HFFc6 (cell line): Measurements from ENCODE around the gene DARS2. TPM values are rescaled to one million over a fixed set of nuclear protein-coding genes. Genes with fewer than 3 reads are reported as not detected.
"Not testable (repeated sequence)": the region's sequence is repeated elsewhere in the genome, so short reads cannot be mapped to it uniquely, and the experiment has no call there.

Experiments used
- DNase-seq: peaks from one replicate; pipeline ENCODE4 v3.0.0-alpha.2; 2018
- H3K27ac Mint-ChIP-seq: 2 replicates; pipeline ENCODE4 v1.8.0; 2020; ENCODE audit warnings: mild to moderate bottlenecking, mixed read lengths
- H3K27me3 Mint-ChIP-seq: 2 replicates; pipeline ENCODE4 v1.8.0; 2021; ENCODE audit warnings: mild to moderate bottlenecking, moderate library complexity, mixed read lengths; ENCODE audit not compliant: insufficient read depth
- H3K36me3 Mint-ChIP-seq: 2 replicates; pipeline ENCODE4 v1.8.0; 2021; ENCODE audit warnings: low read depth, mixed read lengths
- H3K4me1 Mint-ChIP-seq: 2 replicates; pipeline ENCODE4 v1.8.0; 2020; ENCODE audit warnings: low read depth, mixed read lengths
- H3K4me3 Mint-ChIP-seq: 2 replicates; pipeline ENCODE4 v1.8.0; 2020; ENCODE audit warnings: mild to moderate bottlenecking, moderate library complexity, mixed read lengths
- H3K9me3 Mint-ChIP-seq: 2 replicates; pipeline ENCODE4 v1.8.0; 2020; ENCODE audit warnings: mild to moderate bottlenecking, mixed read lengths
- CTCF ChIP-seq: fragments of 200-600 bp; sonication (generic); IDR thresholded peaks from 2 replicates; pipeline ENCODE4 v1.5.0; 2021; ENCODE audit warnings: antibody characterized with exemption, mild to moderate bottlenecking
- total RNA-seq, 6 experiments: library from RNA; stranded (reverse); fragmentation: NEBNext Ultra II Directional; extraction: Animal tissue kit (Norgen Biotek cat#: 25700); gene quantifications; 2 replicates in 1 of 6; 3 replicates in 5 of 6; pipeline ENCODE4 v1.2.3, GENCODE V29; 2021

Gene DARS2
- total RNA-seq, 6 experiments from 2014 or later = 20.5 to 28.9 (median 26.1) TPM

GRCh38 chr1:173871091-173871490 lies 46.6 kb downstream of the DARS2 start:
- no peak for TF ChIP-seq CTCF
- Mint-ChIP-seq H3K27me3 (peaks cover 13% of the 10 kb centered on the region), H3K4me1 (peaks cover 36% of the 10 kb centered on the region), H3K36me3 (peaks cover 38% of the 10 kb centered on the region), H3K9me3 (peaks cover 18% of the 10 kb centered on the region), H3K27ac (no peak overlapping the region), H3K4me3 (no peak overlapping the region)
- DNase-seq = no peak

- no peak overlapping the region for H3K27ac Mint-ChIP-seq
- H3K36me3 Mint-ChIP-seq = peaks cover 34% of the 10 kb centered on the region
- no peak overlapping the region for H3K4me3 Mint-ChIP-seq
- peaks cover 14% of the 10 kb centered on the region for H3K9me3 Mint-ChIP-seq
- peaks cover 13% of the 10 kb centered on the region for H3K27me3 Mint-ChIP-seq
- H3K4me1 Mint-ChIP-seq = peaks cover 31% of the 10 kb centered on the region
- TF ChIP-seq CTCF = no peak
- no peak for DNase-seq
Measured at GRCh38 chr1:173871500-173871899, 47.0 kb downstream of the DARS2 start.

GRCh38 chr1:173876732-173877131 lies 52.3 kb downstream of the DARS2 start:
- Mint-ChIP-seq H3K36me3 (peaks cover 20% of the 10 kb centered on the region), H3K27ac (no peak overlapping the region), H3K4me3 (no peak overlapping the region), H3K27me3 (no peaks in the 10 kb centered on the region; the same call in 1 of the 2 replicates), H3K9me3 (no peaks in the 10 kb centered on the region), H3K4me1 (peaks cover 1% of the 10 kb centered on the region; the same call in 1 of the 2 replicates)
- no peak for TF ChIP-seq CTCF
- DNase-seq = no peak

- TF ChIP-seq CTCF = no peak
- no peaks in the 10 kb centered on the region; the same call in 1 of the 2 replicates for H3K27me3 Mint-ChIP-seq
- no peak for DNase-seq
- no peak overlapping the region for H3K4me3 Mint-ChIP-seq
- no peaks in the 10 kb centered on the region; the same call in 1 of the 2 replicates for H3K4me1 Mint-ChIP-seq
- H3K9me3 Mint-ChIP-seq = no peaks in the 10 kb centered on the region
- H3K27ac Mint-ChIP-seq = no peak overlapping the region
- H3K36me3 Mint-ChIP-seq = peaks cover 18% of the 10 kb centered on the region
Measured at GRCh38 chr1:173878251-173878650, 53.8 kb downstream of the DARS2 start.

GRCh38 chr1:173881117-173881516 lies 56.6 kb downstream of the DARS2 start:
- not testable (repeated sequence) for DNase-seq, H3K27me3 Mint-ChIP-seq, H3K4me1 Mint-ChIP-seq, H3K27ac Mint-ChIP-seq, H3K4me3 Mint-ChIP-seq, H3K9me3 Mint-ChIP-seq
- H3K36me3 Mint-ChIP-seq = peaks cover 22% of the 10 kb centered on the region

GRCh38 chr1:173884701-173885100 lies 60.2 kb downstream of the DARS2 start:
- no peak overlapping the region for H3K27ac Mint-ChIP-seq
- H3K4me3 Mint-ChIP-seq = no peak overlapping the region
- TF ChIP-seq CTCF = no peak
- no peak for DNase-seq
- no peaks in the 10 kb centered on the region for H3K4me1 Mint-ChIP-seq
- no peaks in the 10 kb centered on the region for H3K27me3 Mint-ChIP-seq
- H3K36me3 Mint-ChIP-seq = peaks cover 14% of the 10 kb centered on the region
- H3K9me3 Mint-ChIP-seq = no peaks in the 10 kb centered on the region
